WERI-Rb-1 (cell line): Measurements from ENCODE around the gene ZSWIM3.

Experiments used
- DNase-seq: peaks from one replicate; pipeline ENCODE4 v3.0.0-alpha.2; 2020
- H3K27ac ChIP-seq: fragments of 250-450 bp; sonication (Bioruptor Pico); 2 replicates; pipeline ENCODE4 v1.5.1; 2020; ENCODE audit warnings: mild to moderate bottlenecking, moderate library complexity
- H3K27me3 ChIP-seq: fragments of 250-450 bp; sonication (Bioruptor Pico); 2 replicates; pipeline ENCODE4 v1.5.1; 2021; ENCODE audit warnings: mild to moderate bottlenecking, low read depth, moderate library complexity; ENCODE audit not compliant: insufficient read depth, severe bottlenecking
- H3K36me3 ChIP-seq: fragments of 250-450 bp; sonication (Bioruptor Pico); 2 replicates; pipeline ENCODE4 v1.5.1; 2020; ENCODE audit warnings: mild to moderate bottlenecking, moderate library complexity
- H3K4me3 ChIP-seq: 2 replicates; pipeline ENCODE4 v1.5.1; 2011; ENCODE audit warnings: low read depth, mild to moderate bottlenecking, control low read depth, low read length
- H3K9me3 ChIP-seq: fragments of 250-450 bp; sonication (Bioruptor Pico); 2 replicates; pipeline ENCODE4 v1.5.1; 2021; ENCODE audit warnings: mild to moderate bottlenecking, moderate library complexity; ENCODE audit not compliant: severe bottlenecking
- CTCF ChIP-seq: IDR thresholded peaks from 2 replicates; pipeline ENCODE4 v1.5.1; 2011; ENCODE audit warnings: low read depth, mild to moderate bottlenecking, control low read depth, inconsistent platforms, low read length

ZSWIM3 gene

GRCh38 chr20:45860560-45861220 is 3.3 kb downstream of the ZSWIM3 start:
- Histone ChIP-seq H3K27me3 (no peaks in the 10 kb centered on the region), H3K4me3 (no peak overlapping the region), H3K36me3 (no peaks in the 10 kb centered on the region), H3K27ac (no peak overlapping the region), H3K9me3 (no peaks in the 10 kb centered on the region)
- no peak for TF ChIP-seq CTCF
- no peak for DNase-seq

- Histone ChIP-seq H3K36me3 (no peaks in the 10 kb centered on the region), H3K4me3 (no peak overlapping the region), H3K27ac (no peak overlapping the region), H3K9me3 (no peaks in the 10 kb centered on the region), H3K27me3 (no peaks in the 10 kb centered on the region)
- TF ChIP-seq CTCF = no peak
- no peak for DNase-seq
These were observed 4.0 kb downstream of the ZSWIM3 start for GRCh38 chr20:45861221-45862075.

DNA sequence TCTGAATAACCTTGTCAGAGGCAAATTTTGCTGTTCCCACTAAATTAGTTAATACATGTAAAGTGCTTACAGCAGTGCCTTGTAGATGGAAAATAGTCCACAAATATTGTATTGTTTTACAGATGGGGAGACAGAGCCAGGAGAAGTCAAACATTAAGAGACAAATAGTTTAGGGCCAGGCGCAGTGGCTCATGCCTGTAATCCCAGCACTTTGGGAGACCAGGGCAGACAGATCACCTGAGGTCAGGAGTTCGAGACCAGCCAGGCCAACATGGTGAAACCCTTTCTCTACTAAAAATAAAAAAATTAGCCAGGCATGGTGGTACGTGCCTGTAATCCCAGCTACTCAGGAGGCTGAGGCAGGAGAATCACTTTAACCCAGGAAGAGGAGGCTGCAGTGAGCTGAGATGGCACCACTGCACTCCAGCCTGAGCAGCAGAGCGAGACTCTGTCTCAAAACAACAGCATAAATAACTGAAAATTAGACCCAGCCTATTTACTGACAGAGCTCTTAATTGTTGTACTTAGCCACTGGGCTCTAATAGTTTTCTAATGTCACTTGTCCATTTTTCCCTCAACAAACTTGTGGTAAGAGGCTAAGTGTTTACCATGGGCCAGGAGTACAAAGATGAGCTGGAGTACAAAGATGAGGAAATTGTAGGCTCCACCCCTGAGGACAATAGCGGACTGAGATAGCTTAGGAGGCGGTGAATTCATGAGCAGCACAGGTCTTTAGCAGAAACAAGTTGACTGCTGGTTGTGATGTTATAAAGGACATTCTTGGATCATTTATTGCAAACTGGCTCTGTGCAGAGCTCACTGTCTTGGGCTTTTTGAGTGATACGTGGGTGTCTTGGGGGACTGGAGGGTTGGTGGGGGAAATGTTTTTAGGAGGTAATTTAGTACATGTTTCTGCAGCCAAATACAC is 6.4 kb downstream of the ZSWIM3 start:
- no peak overlapping the region for H3K4me3 ChIP-seq
- no peaks in the 10 kb centered on the region for H3K9me3 ChIP-seq
- no peaks in the 10 kb centered on the region for H3K36me3 ChIP-seq
- no peak overlapping the region for H3K27ac ChIP-seq
- no peak for DNase-seq
- no peak for TF ChIP-seq CTCF
- H3K27me3 ChIP-seq = no peaks in the 10 kb centered on the region

DNA sequence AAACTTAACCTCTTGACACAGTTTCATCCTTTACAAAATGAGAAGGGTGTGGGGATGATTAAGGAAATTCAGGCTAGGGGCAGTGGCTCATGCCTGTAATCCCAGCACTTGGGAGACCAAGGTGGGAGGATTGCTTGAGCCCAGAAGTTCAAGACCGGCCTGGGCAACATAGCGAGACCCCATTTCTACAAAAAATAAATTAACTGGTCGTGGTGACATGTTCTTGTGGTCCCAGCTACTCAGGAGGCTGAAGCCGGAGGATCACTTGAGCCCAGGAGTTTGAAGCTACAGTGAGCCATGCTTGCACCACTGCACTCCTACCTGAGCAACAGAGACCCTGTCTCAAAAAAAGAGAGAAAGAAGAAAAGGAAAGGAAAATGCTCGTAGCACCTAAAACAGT is 9.0 kb downstream of the ZSWIM3 start:
- no peak for TF ChIP-seq CTCF
- no peak overlapping the region for H3K4me3 ChIP-seq
- no peaks in the 10 kb centered on the region for H3K27me3 ChIP-seq
- H3K27ac ChIP-seq = no peak overlapping the region
- DNase-seq = no peak
- H3K36me3 ChIP-seq = no peaks in the 10 kb centered on the region
- H3K9me3 ChIP-seq = no peaks in the 10 kb centered on the region

DNA sequence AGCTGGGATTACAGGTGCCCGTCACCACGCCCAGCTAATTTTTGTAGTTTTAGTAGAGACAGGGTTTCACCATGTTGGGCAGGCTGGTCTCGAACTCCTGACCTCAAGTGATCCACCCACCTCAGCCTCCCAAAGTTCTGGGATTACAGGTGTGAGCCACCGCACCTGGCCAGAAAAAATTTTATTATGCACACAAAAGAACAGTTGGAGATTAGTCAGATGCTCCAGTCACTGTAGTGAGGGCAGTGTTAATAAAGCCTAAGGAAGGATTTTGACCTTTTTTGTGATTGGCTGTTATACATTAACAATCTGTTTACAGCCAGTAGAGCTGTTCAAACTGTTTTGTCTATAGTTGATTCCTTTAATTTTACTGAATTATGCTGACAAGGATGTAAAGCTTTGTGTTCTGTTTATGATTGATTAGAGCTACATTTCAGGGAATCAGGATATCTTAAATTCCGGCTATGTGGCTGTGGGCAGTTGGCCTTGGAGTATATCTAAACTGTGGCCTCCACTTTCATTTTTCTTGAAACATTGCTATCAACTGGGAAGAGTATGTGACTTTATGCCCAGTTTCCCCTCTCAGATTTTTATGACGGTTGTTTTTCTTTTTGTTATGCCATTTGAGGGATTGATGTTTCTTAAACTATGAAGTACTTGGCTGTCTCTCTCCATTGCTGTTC is 9.9 kb downstream of the ZSWIM3 start:
- TF ChIP-seq CTCF = no peak
- Histone ChIP-seq H3K27ac (no peak overlapping the region), H3K9me3 (no peaks in the 10 kb centered on the region), H3K36me3 (no peaks in the 10 kb centered on the region), H3K27me3 (no peaks in the 10 kb centered on the region), H3K4me3 (no peak overlapping the region)
- no peak for DNase-seq
